HepG2 (cell line): ENCODE results near the gene SDR39U1. TPM values are rescaled to one million over a fixed set of nuclear protein-coding genes. Genes with fewer than 3 reads are reported as not detected.

Source experiments
- PAX8 ChIP-seq: sonication (generic); formaldehyde crosslinking; IDR thresholded peaks from 2 replicates; pipeline ENCODE4 v1.8.0; 2022; ENCODE audit warnings: mild to moderate bottlenecking, missing genetic modification reagents, borderline replicate concordance
- POGZ ChIP-seq: sonication (generic); formaldehyde crosslinking; IDR thresholded peaks from 2 replicates; pipeline ENCODE4 v1.4.0; 2020; ENCODE audit warnings: mild to moderate bottlenecking, missing genetic modification reagents
- RERE ChIP-seq: IDR thresholded peaks from 2 replicates; pipeline ENCODE4 v1.6.1; 2016; ENCODE audit warnings: low read depth, missing genetic modification reagents, missing compliant biosample characterization
- SMC3 ChIP-seq: IDR thresholded peaks from 2 replicates; pipeline ENCODE4 v1.6.1; 2011; ENCODE audit warnings: low read length, improper control_type of control experiment
- UBTF ChIP-seq: sonication (generic); formaldehyde crosslinking; IDR thresholded peaks from 2 replicates; pipeline ENCODE4 v1.4.0; 2020; ENCODE audit warnings: mild to moderate bottlenecking, missing genetic modification reagents
- YEATS2 ChIP-seq: sonication (generic); formaldehyde crosslinking; IDR thresholded peaks from 2 replicates; pipeline ENCODE4 v1.4.0; 2020; ENCODE audit warnings: missing genetic modification reagents, borderline replicate concordance
- ZNF530 ChIP-seq: sonication (generic); formaldehyde crosslinking; IDR thresholded peaks from 2 replicates; pipeline ENCODE4 v1.5.0; 2020; ENCODE audit warnings: low read depth, mild to moderate bottlenecking, missing genetic modification reagents
- ZSCAN22 ChIP-seq: sonication (generic); formaldehyde crosslinking; IDR thresholded peaks from 2 replicates; pipeline ENCODE4 v1.4.0; 2020; ENCODE audit warnings: mild to moderate bottlenecking, missing genetic modification reagents
- polyA plus RNA-seq, 8 experiments: library from polyadenylated mRNA; depleted of rRNA in 3 of 8; stranded (reverse) in 7 of 8; unstranded in 1 of 8; fragments of >200 nt; fragmentation: Illumina TruSeq in 4 of 8; extraction: Trizol in 4 of 8; gene quantifications; 2 replicates each; pipeline versions ENCODE4 v1.2.1 to v1.2.3, GENCODE V29; 2011 to 2016; ENCODE audit warnings: low read depth in 4 of 8, missing spikeins in 1 of 8, mixed read lengths in 1 of 8; ENCODE audit not compliant: insufficient read depth in 1 of 8
- total RNA-seq, 5 experiments: library from RNA; depleted of rRNA; stranded (reverse); fragments of >200 nt; fragmentation: Illumina TruSeq; extraction: Trizol; gene quantifications; 2 replicates each; pipeline ENCODE4 v1.2.3, GENCODE V29; 2016; ENCODE audit warnings: low read depth in 1 of 5
- TF ChIP-seq, protein P1 (sequence below): sonication (generic); formaldehyde crosslinking; IDR thresholded peaks from 2 replicates; pipeline ENCODE4 v1.8.1; 2023; ENCODE audit warnings: mild to moderate bottlenecking, inconsistent platforms, moderate library complexity, missing genetic modification reagents, borderline replicate concordance
- TF ChIP-seq, protein P2 (sequence below): sonication (generic); formaldehyde crosslinking; IDR thresholded peaks from 2 replicates; pipeline ENCODE4 v1.4.0; 2020; ENCODE audit warnings: missing genetic modification reagents
- TF ChIP-seq, protein P3 (sequence below): IDR thresholded peaks from 2 replicates; pipeline ENCODE4 v1.6.1; 2016; ENCODE audit warnings: control low read depth

The SDR39U1 gene
- total and polyA plus RNA-seq, 2 of the 13 experiments (the other 11 are each of a cell fraction or from before 2014, with no cell fraction given): 34.4 to 129 TPM

DNA sequence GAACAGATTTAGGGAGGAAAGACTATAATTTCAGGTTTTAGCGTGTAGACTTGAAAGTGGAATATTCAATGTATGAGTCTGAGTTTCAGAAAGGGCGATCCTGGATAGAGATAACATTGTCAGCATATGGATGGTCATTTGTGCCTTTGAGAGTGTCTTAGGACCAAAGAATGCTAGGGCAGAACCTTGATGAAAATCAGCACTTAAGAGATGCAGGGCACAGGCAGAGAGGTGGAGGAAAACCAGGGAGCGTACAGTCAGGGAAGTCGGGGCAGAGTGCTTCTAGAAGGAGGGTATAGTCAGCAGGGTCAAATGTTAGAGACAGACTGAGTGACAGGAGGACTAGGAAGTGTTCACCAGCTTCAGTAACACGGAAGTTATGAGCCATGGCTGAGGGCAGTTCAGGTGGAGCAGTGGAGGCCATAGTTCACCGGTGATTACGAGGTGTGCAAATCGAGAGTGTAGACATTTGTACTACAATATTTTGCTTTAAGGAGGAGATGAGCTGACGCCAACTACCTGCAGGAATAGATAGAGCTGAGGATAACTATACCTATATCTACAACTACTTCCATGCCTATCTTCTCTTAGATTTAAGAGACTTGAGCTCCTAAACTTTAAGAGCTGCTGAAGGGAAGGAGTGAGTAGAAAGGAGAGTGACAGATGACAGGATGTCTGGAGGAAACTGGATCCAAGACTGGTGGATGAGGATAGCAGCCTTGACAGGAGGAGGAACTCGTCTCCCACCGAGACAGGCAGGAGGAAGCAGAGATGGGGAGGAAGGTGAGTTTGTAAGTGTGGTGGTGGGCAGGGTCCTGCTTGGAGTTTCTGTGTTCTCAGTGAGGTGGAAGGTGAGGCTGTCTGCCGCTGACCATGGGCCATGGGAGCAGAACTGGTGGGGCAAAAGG lies 19.6 kb downstream of the SDR39U1 start (continued):
- no peak for TF ChIP-seq RERE (CRISPR knock-in tag)
- TF ChIP-seq ZNF530: no peak
- TF ChIP-seq, protein P1, sequence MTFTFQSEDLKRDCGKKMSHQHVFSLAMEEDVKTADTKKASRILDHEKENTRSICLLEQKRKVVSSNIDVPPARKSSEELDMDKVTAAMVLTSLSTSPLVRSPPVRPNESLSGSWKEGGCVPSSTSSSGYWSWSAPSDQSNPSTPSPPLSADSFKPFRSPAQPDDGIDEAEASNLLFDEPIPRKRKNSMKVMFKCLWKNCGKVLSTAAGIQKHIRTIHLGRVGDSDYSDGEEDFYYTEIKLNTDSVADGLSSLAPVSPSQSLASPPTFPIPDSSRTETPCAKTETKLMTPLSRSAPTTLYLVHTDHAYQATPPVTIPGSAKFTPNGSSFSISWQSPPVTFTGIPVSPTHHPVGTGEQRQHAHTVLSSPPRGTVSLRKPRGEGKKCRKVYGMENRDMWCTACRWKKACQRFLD (CRISPR knock-in tag): no peak
- TF ChIP-seq ZSCAN22: no peak
- TF ChIP-seq, protein P2, sequence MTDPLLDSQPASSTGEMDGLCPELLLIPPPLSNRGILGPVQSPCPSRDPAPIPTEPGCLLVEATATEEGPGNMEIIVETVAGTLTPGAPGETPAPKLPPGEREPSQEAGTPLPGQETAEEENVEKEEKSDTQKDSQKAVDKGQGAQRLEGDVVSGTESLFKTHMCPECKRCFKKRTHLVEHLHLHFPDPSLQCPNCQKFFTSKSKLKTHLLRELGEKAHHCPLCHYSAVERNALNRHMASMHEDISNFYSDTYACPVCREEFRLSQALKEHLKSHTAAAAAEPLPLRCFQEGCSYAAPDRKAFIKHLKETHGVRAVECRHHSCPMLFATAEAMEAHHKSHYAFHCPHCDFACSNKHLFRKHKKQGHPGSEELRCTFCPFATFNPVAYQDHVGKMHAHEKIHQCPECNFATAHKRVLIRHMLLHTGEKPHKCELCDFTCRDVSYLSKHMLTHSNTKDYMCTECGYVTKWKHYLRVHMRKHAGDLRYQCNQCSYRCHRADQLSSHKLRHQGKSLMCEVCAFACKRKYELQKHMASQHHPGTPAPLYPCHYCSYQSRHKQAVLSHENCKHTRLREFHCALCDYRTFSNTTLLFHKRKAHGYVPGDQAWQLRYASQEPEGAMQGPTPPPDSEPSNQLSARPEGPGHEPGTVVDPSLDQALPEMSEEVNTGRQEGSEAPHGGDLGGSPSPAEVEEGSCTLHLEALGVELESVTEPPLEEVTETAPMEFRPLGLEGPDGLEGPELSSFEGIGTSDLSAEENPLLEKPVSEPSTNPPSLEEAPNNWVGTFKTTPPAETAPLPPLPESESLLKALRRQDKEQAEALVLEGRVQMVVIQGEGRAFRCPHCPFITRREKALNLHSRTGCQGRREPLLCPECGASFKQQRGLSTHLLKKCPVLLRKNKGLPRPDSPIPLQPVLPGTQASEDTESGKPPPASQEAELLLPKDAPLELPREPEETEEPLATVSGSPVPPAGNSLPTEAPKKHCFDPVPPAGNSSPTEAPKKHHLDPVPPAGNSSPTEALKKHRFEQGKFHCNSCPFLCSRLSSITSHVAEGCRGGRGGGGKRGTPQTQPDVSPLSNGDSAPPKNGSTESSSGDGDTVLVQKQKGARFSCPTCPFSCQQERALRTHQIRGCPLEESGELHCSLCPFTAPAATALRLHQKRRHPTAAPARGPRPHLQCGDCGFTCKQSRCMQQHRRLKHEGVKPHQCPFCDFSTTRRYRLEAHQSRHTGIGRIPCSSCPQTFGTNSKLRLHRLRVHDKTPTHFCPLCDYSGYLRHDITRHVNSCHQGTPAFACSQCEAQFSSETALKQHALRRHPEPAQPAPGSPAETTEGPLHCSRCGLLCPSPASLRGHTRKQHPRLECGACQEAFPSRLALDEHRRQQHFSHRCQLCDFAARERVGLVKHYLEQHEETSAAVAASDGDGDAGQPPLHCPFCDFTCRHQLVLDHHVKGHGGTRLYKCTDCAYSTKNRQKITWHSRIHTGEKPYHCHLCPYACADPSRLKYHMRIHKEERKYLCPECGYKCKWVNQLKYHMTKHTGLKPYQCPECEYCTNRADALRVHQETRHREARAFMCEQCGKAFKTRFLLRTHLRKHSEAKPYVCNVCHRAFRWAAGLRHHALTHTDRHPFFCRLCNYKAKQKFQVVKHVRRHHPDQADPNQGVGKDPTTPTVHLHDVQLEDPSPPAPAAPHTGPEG (CRISPR knock-in tag): no peak
- TF ChIP-seq UBTF (CRISPR knock-in tag): 0 out of 2 replicates have a peak, but pooled peaks have one; percentile 46
- peak; percentile 17; the same call in 1 of the 2 replicates for TF ChIP-seq YEATS2 (CRISPR knock-in tag)
- TF ChIP-seq SMC3: no peak
- TF ChIP-seq PAX8: no peak
- TF ChIP-seq, protein P3, sequence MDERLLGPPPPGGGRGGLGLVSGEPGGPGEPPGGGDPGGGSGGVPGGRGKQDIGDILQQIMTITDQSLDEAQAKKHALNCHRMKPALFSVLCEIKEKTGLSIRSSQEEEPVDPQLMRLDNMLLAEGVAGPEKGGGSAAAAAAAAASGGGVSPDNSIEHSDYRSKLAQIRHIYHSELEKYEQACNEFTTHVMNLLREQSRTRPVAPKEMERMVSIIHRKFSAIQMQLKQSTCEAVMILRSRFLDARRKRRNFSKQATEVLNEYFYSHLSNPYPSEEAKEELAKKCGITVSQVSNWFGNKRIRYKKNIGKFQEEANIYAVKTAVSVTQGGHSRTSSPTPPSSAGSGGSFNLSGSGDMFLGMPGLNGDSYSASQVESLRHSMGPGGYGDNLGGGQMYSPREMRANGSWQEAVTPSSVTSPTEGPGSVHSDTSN (CRISPR knock-in tag): peak; percentile 63
- TF ChIP-seq POGZ (CRISPR knock-in tag): 0 out of 2 replicates have a peak, but pooled peaks have one; percentile 11
